Activated B cell treated with CpG ODN at 0.5 μM for 24 hours (primary cell): ENCODE data around the gene MAGIX. TPM values are rescaled to one million over a fixed set of nuclear protein-coding genes. Genes with fewer than 3 reads are reported as not detected.

Experiments used
- ATAC-seq: fragments of 200-7000 bp; cut with Tn5 transposase; one replicate; pipeline ENCODE4 v1.10.0; 2021; ENCODE audit warnings: low read depth, mild to moderate bottlenecking, moderate library complexity
- CTCF ChIA-PET: fragments of 350-600 bp; sonication (Branson Sonifier 250); formaldehyde crosslinking; loops from one replicate; lab custom pipeline; 2021; ENCODE audit warnings: antibody characterized with exemption; lab: Charles Lee
- POLR2A ChIA-PET: fragments of 350-600 bp; sonication (Branson Sonifier 250); formaldehyde crosslinking; loops from one replicate; lab custom pipeline; 2021; ENCODE audit warnings: antibody characterized with exemption; lab: Charles Lee
- DNase-seq: peaks from one replicate; pipeline ENCODE4 v3.0.0; 2022
- H3K27ac Mint-ChIP-seq: one replicate; pipeline ENCODE4 v1.8.0; 2020; ENCODE audit warnings: mixed read lengths
- H3K27me3 Mint-ChIP-seq: one replicate; pipeline ENCODE4 v1.8.0; 2021; ENCODE audit warnings: mixed read lengths
- H3K36me3 Mint-ChIP-seq: one replicate; pipeline ENCODE4 v1.8.0; 2021; ENCODE audit warnings: low read depth, mixed read lengths
- H3K4me1 Mint-ChIP-seq: one replicate; pipeline ENCODE4 v1.8.0; 2021; ENCODE audit warnings: mixed read lengths
- H3K4me3 Mint-ChIP-seq: one replicate; pipeline ENCODE4 v1.8.0; 2020; ENCODE audit warnings: mild to moderate bottlenecking, mixed read lengths
- H3K9me3 Mint-ChIP-seq: one replicate; pipeline ENCODE4 v1.8.0; 2020; ENCODE audit warnings: mixed read lengths
- intact Hi-C: fragments of 100-400 bp; cut with micrococcal nuclease; formaldehyde crosslinking; loops from one replicate; pipeline ENCODE4 v1.15.1; 2024
- total RNA-seq: library from RNA; stranded (reverse); gene quantifications from 2 replicates; pipeline ENCODE4 v1.2.3, GENCODE V29; 2022
- TF ChIP-seq, protein P1 (sequence below): fragments of 200-600 bp; IDR thresholded peaks from one replicate; pipeline ENCODE4 v1.8.0; 2022; ENCODE audit warnings: antibody characterized with exemption, mild to moderate bottlenecking

MAGIX gene
- total RNA-seq, 1 donor from 2014 or later = 1.5 TPM

DNA sequence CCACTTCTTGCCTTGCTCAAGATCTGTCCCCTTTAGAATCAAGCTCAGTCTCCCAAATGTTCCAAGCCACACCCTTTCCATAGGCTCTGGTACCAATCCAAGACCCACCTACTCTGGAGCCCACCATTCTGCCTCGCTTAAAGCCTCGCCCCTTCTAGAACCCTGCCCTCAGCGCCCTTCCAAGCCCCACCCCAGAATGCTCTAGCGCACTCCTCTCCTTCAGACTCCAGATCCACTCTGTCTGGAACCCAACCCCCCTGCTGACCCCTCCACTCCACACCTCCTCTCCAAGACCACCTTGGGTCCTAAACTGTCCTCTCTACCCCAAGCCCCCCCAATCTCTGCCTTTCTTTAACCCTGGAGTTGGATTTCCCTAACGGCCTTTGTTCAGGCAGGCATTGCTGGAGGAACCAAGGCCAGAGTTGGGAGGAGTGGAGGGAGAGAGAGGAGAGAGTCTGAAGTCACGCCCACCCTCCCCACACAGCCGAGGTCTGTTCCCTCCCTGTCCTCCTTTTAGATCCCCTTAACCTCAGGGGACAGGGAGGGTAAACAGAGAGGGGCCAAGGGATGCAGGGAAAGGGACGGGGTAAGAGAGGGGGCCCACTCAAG lies 26.0 kb downstream of the MAGIX start:
- POLR2A ChIA-PET = interaction anchor here (4.6 kb wide), 1 partner anchor 21 kb away, joined by 48 read pairs; no protein-coding TSS in a partner anchor
- H3K36me3 Mint-ChIP-seq = peaks cover 2% of the 10 kb centered on the region
- no peaks in the 10 kb centered on the region for H3K9me3 Mint-ChIP-seq
- DNase-seq (no peak), ATAC-seq (no peak)
- no peaks in the 10 kb centered on the region for H3K27me3 Mint-ChIP-seq
- H3K27ac Mint-ChIP-seq = no peak overlapping the region
- CTCF ChIA-PET = interaction anchor here (2.0 kb wide), 1 partner anchor 22 kb away, joined by 6 read pairs; no protein-coding TSS in a partner anchor
- no peak overlapping the region for H3K4me3 Mint-ChIP-seq
- intact Hi-C loops = no loop called here
- TF ChIP-seq, protein P1, sequence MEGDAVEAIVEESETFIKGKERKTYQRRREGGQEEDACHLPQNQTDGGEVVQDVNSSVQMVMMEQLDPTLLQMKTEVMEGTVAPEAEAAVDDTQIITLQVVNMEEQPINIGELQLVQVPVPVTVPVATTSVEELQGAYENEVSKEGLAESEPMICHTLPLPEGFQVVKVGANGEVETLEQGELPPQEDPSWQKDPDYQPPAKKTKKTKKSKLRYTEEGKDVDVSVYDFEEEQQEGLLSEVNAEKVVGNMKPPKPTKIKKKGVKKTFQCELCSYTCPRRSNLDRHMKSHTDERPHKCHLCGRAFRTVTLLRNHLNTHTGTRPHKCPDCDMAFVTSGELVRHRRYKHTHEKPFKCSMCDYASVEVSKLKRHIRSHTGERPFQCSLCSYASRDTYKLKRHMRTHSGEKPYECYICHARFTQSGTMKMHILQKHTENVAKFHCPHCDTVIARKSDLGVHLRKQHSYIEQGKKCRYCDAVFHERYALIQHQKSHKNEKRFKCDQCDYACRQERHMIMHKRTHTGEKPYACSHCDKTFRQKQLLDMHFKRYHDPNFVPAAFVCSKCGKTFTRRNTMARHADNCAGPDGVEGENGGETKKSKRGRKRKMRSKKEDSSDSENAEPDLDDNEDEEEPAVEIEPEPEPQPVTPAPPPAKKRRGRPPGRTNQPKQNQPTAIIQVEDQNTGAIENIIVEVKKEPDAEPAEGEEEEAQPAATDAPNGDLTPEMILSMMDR = no peak
- peaks cover 42% of the 10 kb centered on the region for H3K4me1 Mint-ChIP-seq

DNA sequence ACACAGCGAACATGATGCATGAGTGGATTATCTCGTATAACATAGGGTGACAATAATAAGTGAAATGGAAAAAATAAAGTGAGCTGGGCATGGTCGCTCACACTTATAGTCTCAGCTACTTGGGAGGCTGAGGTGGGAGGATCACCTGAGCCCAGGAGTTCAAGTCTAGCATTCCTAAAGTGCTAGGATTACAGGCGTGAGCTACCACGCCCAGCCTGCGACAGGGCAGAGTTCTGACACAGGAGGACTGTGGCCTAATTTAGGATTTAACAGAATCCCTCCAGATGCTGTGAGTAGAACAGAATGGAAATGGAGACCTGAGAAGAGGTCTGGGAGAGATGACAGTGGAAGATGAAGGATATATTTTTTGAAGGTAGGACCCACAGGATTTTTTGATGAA lies 27.0 kb downstream of the MAGIX start:
- intact Hi-C loops = loop anchor here (2.0 to 10.0 kb wide), 6 partner anchors 32 to 1535 kb away; partner anchors contain the start of genes ELK1, PIM2, SLC35A2 and USP27X
- no peak for DNase-seq
- POLR2A ChIA-PET = interaction anchor here (4.6 kb wide), 1 partner anchor 22 kb away, joined by 48 read pairs; no protein-coding TSS in a partner anchor
- Mint-ChIP-seq H3K36me3 (peaks cover 2% of the 10 kb centered on the region), H3K4me3 (peak overlapping the region; percentile 19), H3K4me1 (peaks cover 36% of the 10 kb centered on the region), H3K27ac (peak overlapping the region; percentile 96), H3K9me3 (no peaks in the 10 kb centered on the region), H3K27me3 (no peaks in the 10 kb centered on the region)
- TF ChIP-seq, protein P1 = no peak
- CTCF ChIA-PET = interaction anchor here (2.0 kb wide), 1 partner anchor 23 kb away, joined by 6 read pairs; no protein-coding TSS in a partner anchor
- ATAC-seq = no peak

DNA sequence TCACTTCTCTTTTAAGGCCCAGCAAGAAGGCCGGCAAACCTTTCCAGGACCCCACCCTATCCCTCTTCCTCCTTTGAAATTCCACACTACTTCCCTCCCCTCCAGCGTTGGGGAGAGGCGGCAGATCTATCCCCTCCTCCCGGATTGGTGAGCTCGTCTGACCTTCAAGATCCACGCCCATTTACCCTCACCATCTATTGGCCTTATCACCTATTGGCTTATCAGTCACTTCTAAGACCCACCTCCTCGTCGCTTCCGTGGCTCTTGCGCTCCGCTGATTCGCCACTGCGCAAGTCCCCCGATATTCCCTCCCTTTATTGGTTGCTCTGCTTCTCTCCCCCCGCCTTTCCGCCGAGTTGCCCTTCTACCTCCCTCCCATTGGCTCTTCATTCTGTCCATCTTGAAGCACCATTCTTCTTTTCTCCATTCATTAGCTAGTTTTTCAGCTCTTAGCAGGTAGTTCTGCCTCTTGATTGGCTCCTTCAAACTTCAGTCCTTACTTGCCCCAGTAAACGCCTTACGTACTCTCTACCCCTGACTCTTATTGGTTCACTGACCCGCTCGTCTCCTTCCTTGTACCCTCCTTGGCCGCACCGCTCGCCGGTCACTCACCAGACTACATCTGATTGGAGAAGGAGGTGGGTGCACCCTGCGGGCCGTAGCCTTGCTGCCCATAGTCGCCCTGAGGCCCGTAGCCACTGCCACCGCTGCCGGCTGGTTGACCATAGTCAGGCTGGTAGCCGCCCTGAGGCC lies 28.4 kb downstream of the MAGIX start:
- no peaks in the 10 kb centered on the region for H3K27me3 Mint-ChIP-seq
- peaks cover 29% of the 10 kb centered on the region for H3K4me1 Mint-ChIP-seq
- H3K27ac Mint-ChIP-seq = peak overlapping the region; percentile 96
- POLR2A ChIA-PET = interaction anchor here (0.6 to 4.6 kb wide), 23 partner anchors 9 to 293 kb away, joined by 3 to 48 read pairs (median 5); partner anchors contain the start of genes CCDC22, GRIPAP1, OTUD5 and PLP2
- peaks cover 2% of the 10 kb centered on the region for H3K36me3 Mint-ChIP-seq
- intact Hi-C loops = loop anchor here (1.0 to 10.0 kb wide), 11 partner anchors 9 to 1536 kb away; partner anchors contain the start of genes ELK1, GPKOW, PIM2 and PPP1R3F
- peak overlapping the region; percentile 92 for H3K4me3 Mint-ChIP-seq
- DNase-seq = peak; percentile 57
- ATAC-seq = peak; percentile 86
- TF ChIP-seq, protein P1 = no peak
- H3K9me3 Mint-ChIP-seq = no peaks in the 10 kb centered on the region
- CTCF ChIA-PET = interaction anchor here (0.8 to 1.5 kb wide), 3 partner anchors 24 to 35 kb away, joined by 3 to 4 read pairs (median 4); no protein-coding TSS in a partner anchor

DNA sequence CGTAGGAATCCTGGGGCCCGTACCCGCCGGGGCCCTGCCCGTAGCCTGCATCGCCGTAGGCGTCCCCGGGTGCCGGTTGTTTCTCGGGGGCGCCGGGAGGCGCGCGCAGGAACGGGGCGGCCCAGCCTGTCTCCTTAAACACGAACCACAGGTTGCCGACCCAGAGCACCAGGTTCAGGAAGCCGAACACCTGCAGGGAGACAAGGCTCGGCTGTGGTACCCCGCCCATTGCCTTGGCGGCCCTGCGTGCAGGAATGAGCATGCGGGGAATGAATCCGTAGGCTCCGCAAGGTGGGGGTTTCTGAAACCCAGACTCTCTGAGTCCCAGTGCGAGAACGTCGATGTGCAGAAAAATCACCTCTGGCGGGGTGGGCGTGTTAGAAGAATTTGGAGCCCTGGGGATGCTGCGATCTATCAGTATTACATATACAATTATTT lies 29.0 kb downstream of the MAGIX start:
- CTCF ChIA-PET = interaction anchor here (0.6 to 2.0 kb wide), 6 partner anchors 24 to 107 kb away, joined by 3 to 10 read pairs (median 4); no protein-coding TSS in a partner anchor
- no peak for DNase-seq

More for the DNA sequence above, 29.0 kb downstream of the MAGIX start:
- peaks cover 2% of the 10 kb centered on the region for H3K36me3 Mint-ChIP-seq
- POLR2A ChIA-PET = interaction anchor here (0.6 to 4.6 kb wide), 20 partner anchors 9 to 254 kb away, joined by 3 to 48 read pairs (median 5); partner anchors contain the start of genes CCDC22, GRIPAP1, OTUD5 and PLP2
- TF ChIP-seq, protein P1 = no peak
- no peaks in the 10 kb centered on the region for H3K27me3 Mint-ChIP-seq
- ATAC-seq = peak; percentile 1
- peak overlapping the region; percentile 96 for H3K27ac Mint-ChIP-seq
- H3K4me1 Mint-ChIP-seq = peaks cover 26% of the 10 kb centered on the region
- peak overlapping the region; percentile 92 for H3K4me3 Mint-ChIP-seq
- intact Hi-C loops = loop anchor here (1.0 to 10.0 kb wide), 11 partner anchors 9 to 1537 kb away; partner anchors contain the start of genes ELK1, GPKOW, PIM2 and PPP1R3F
- no peaks in the 10 kb centered on the region for H3K9me3 Mint-ChIP-seq
